Upper lobe of right lung (tissue), 1 donor: ENCODE data around the gene SLC12A2. TPM values are rescaled to one million over a fixed set of nuclear protein-coding genes. Genes with fewer than 3 reads are reported as not detected.

Experiments used
- ATAC-seq: fragments of 200-7000 bp; cut with Tn5 transposase; one replicate; pipeline ENCODE4 v1.9.1; 2020; ENCODE audit warnings: mild to moderate bottlenecking, moderate library complexity
- DNase-seq: peaks from one replicate; pipeline ENCODE4 v3.0.0-alpha.2; 2020
- H3K27ac ChIP-seq: fragments of 200-600 bp; one replicate; pipeline ENCODE4 v1.8.0; 2022
- H3K27me3 ChIP-seq: fragments of 200-600 bp; one replicate; pipeline ENCODE4 v1.8.0; 2022; ENCODE audit warnings: mild to moderate bottlenecking
- H3K36me3 ChIP-seq: fragments of 200-600 bp; one replicate; pipeline ENCODE4 v1.8.0; 2022
- H3K4me1 ChIP-seq: fragments of 200-600 bp; one replicate; pipeline ENCODE4 v1.8.0; 2022
- H3K4me3 ChIP-seq: fragments of 200-600 bp; one replicate; pipeline ENCODE4 v1.8.0; 2022; ENCODE audit warnings: mild to moderate bottlenecking
- H3K9me3 ChIP-seq: fragments of 200-600 bp; one replicate; pipeline ENCODE4 v1.8.0; 2022
- CTCF ChIP-seq: fragments of 200-600 bp; IDR thresholded peaks from one replicate; pipeline ENCODE4 v1.8.0; 2022; ENCODE audit warnings: antibody characterized with exemption
- intact Hi-C: fragments of 100-400 bp; cut with DNase I; formaldehyde crosslinking; loops from one replicate; pipeline ENCODE4 v1.11.0; 2022
- total RNA-seq: library from RNA; stranded (reverse); fragmentation: NEBNext Ultra II Directional; extraction: Animal tissue kit (Norgen Biotek cat#: 25700); gene quantifications from one replicate; pipeline ENCODE4 v1.2.1, GENCODE V29; 2021
- donor health status: DM: no; HTN: yes; CAD: no; lungs with severe emphysema.

Gene SLC12A2
- total RNA-seq, 1 donor from 2014 or later = 23.2 TPM

DNA sequence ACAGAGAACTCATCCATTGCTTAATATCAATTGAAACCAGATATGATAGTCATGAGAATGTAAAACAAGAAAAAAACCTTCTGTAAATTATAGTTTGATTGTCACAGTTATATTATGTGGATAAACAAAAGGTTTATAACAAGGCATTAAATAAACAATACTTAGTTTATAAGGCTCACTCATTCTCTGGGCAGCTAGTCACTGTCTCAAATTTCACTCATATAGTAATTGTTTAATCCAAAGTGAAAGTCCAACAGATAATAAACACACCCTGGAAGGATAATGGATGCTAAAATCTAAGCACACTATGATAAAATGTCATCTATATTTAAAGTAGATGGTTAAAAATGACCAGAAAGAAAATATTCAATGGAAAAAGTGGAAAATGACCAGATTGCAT, 30.8 kb upstream of the SLC12A2 start:
- Histone ChIP-seq H3K27ac (no peak overlapping the region), H3K4me1 (no peaks in the 10 kb centered on the region), H3K27me3 (no peaks in the 10 kb centered on the region), H3K4me3 (no peak overlapping the region), H3K36me3 (no peaks in the 10 kb centered on the region), H3K9me3 (no peaks in the 10 kb centered on the region)
- no peak for TF ChIP-seq CTCF
- DNase-seq = no peak
- intact Hi-C loops = no loop called here
- ATAC-seq = no peak

DNA sequence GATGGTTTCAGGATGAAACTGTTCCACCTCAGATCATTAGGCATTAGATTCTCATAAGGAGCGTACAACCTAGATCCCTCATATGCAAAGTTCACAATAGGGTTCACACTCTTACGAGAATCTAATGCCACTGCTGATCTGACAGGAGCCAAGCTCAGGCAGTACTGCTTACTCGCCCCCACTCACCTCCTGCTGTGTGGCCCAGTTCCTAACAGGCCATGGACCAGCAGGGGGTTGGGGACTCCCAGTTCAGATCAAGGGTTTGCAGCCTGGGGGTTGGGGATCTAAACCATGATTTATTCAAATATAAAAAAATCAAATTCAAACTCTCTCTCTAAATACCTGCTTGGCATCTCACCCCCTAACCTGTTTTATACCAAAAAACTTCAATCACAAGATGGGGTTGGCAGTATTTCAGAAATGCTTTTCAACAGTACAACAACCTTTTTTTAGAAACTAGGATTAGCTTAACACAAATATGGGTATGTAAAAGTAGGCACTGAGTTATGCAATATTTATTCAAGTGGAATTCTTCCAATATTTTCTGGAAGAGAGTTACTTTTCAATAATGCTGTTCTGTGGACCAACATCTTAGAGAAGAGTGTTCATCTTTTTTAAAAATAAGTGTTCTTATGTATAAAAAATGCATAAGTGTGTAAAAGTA, 30.1 kb upstream of the SLC12A2 start:
- Histone ChIP-seq H3K36me3 (peaks cover 3% of the 10 kb centered on the region), H3K9me3 (no peaks in the 10 kb centered on the region), H3K4me3 (no peak overlapping the region), H3K4me1 (no peaks in the 10 kb centered on the region), H3K27ac (no peak overlapping the region), H3K27me3 (no peaks in the 10 kb centered on the region)
- intact Hi-C loops = no loop called here
- ATAC-seq (peak; percentile 60), DNase-seq (peak; percentile 63)
- TF ChIP-seq CTCF = no peak

DNA sequence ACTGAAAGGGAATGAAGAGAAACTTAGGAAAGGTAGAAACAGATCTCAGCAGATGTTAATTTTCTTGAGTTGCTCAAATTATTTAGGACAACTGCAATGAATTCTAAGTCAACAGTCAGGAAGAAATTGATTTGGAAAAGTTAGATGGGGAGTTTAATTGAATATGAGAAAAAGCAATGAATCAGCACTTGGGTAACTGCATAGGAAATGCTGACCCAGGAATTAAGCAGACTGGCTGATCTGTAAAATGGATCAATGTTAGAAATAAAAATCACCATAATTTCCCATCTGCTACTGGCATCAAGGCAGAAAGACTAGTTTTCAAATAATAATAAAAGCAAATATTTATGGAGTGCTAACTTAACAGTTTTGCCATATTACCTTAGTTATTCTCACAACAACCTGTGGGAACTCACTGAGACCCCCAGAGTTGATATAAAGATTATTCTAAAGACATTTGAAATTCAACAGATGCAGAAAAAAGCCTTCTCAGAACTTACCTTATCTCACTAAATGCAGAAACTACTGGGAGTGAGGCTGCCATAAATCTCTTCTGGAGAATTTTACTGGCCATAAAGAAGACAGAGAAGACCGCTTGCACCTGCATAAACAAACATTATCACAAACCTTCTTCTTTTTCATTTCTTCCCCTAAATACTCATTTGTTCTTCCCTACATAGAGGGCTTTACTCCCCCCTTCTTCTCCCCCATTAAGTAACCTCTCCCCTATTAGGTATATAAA, 22.8 kb upstream of the SLC12A2 start:
- intact Hi-C loops = no loop called here
- Histone ChIP-seq H3K27me3 (no peaks in the 10 kb centered on the region), H3K27ac (no peak overlapping the region), H3K36me3 (peaks cover 3% of the 10 kb centered on the region), H3K4me1 (no peaks in the 10 kb centered on the region), H3K9me3 (no peaks in the 10 kb centered on the region), H3K4me3 (no peak overlapping the region)
- TF ChIP-seq CTCF = no peak
- ATAC-seq (no peak), DNase-seq (no peak)

DNA sequence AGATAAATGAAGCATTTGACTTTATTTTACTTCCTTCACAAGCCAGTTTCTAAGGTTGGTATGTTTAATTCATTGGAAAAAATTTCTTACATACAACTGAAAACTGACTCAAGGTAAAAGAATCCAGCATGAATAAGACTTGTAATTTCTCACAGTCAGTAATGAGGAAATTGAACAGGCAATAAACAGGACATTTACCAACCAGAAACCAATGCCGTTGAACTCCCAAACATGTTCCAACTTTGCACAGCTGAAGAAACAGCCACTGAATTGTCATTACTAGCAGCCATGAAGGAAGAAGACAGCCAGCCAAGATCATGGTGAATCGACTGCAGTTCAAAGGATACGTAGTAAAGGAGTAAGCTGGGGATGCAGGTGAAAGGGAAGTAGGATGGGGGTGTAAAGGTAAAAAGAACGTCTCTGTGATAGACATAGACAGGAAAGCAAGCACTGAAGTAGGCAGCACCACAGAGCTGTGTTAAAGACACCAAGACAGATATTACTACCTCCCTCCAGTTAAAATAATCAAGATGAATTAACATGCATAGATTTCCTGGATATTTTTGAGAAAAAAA, 21.3 kb upstream of the SLC12A2 start:
- H3K36me3 ChIP-seq = peaks cover 3% of the 10 kb centered on the region
- intact Hi-C loops = no loop called here
- no peak overlapping the region for H3K4me3 ChIP-seq
- H3K27me3 ChIP-seq = no peaks in the 10 kb centered on the region
- no peaks in the 10 kb centered on the region for H3K9me3 ChIP-seq
- ATAC-seq (no peak), DNase-seq (no peak)
- H3K27ac ChIP-seq = no peak overlapping the region
- TF ChIP-seq CTCF = no peak
- H3K4me1 ChIP-seq = no peaks in the 10 kb centered on the region

DNA sequence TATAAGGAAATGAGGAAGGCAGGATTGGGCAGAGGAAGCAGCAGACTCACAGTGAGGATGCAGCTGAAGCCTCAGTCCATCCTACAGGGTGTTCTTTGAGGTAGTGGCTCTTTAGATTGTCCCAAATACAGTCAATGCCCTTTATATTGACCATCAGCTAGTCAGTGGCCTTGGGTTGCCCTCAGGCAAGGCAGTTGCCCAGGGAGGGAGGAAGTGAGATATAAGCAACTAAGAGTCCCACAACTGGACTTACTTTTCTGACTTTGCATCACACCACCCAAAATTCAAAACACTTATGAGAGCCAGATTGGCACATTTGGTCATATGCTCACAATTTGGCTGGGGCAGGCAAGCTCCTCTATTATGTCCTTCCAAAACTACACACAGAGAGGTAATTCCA, 9.4 kb upstream of the SLC12A2 start:
- no peak overlapping the region for H3K27ac ChIP-seq
- no peak for TF ChIP-seq CTCF
- peak; percentile 50 for ATAC-seq
- H3K9me3 ChIP-seq = no peaks in the 10 kb centered on the region
- no peak overlapping the region for H3K4me3 ChIP-seq
- DNase-seq = no peak
- H3K27me3 ChIP-seq = no peaks in the 10 kb centered on the region
- intact Hi-C loops = no loop called here
- H3K4me1 ChIP-seq = peaks cover 5% of the 10 kb centered on the region
- no peaks in the 10 kb centered on the region for H3K36me3 ChIP-seq
